GM10266 (cell line): ENCODE data around the gene SCARB2.

Experiments used
- DNase-seq: peaks from one replicate; pipeline ENCODE4 v3.0.0; 2012; ENCODE audit errors: extremely low spot score
- TF ChIP-seq, protein P1 (sequence below): IDR thresholded peaks from 2 replicates; pipeline ENCODE4 v1.5.1; 2012; ENCODE audit warnings: mild to moderate bottlenecking, low read depth; ENCODE audit not compliant: control insufficient read depth, insufficient read depth; ENCODE audit errors: missing control alignments

Gene SCARB2

DNA sequence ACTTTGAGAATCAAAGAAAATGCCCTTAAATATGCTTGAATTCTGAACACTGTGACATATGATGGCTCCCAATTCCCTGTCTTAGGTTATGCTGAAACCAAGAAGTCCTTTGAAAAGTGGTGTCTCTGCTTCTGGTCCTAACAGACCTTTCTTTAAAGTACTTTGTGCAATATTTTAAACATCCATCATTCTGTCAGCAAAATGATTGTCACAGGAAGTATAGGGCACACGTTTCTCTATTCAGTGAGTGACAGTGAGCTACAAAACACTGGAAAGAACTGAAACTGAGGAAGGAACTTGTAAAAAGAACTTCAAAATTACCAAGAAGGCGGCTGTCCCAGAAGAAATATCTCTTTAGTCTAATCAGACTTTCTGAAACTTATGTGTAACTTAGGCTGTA is 53.3 kb downstream of the SCARB2 start:
- TF ChIP-seq, protein P1, sequence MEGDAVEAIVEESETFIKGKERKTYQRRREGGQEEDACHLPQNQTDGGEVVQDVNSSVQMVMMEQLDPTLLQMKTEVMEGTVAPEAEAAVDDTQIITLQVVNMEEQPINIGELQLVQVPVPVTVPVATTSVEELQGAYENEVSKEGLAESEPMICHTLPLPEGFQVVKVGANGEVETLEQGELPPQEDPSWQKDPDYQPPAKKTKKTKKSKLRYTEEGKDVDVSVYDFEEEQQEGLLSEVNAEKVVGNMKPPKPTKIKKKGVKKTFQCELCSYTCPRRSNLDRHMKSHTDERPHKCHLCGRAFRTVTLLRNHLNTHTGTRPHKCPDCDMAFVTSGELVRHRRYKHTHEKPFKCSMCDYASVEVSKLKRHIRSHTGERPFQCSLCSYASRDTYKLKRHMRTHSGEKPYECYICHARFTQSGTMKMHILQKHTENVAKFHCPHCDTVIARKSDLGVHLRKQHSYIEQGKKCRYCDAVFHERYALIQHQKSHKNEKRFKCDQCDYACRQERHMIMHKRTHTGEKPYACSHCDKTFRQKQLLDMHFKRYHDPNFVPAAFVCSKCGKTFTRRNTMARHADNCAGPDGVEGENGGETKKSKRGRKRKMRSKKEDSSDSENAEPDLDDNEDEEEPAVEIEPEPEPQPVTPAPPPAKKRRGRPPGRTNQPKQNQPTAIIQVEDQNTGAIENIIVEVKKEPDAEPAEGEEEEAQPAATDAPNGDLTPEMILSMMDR, result no peak
- DNase-seq, result no peak

DNA sequence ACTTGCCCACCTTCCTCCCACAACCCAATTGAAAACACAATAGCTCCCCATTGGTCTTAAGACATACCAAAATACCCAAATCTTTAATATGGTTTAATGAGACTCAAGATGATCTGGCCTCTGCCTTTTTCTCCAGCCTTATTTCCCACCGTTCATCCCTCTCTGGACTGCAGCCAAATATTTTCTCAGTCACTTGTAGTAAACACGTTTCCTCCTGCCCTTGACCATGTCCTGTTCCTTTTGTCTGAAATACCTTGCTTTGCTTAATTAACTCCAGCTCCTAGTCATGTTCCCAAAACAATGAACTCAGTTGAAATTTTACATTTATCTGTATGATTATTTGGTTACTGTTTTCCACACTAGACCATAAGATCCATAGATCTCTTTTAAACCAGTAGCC is 57.0 kb downstream of the SCARB2 start:
- TF ChIP-seq, protein P1, result no peak
- no peak for DNase-seq

DNA sequence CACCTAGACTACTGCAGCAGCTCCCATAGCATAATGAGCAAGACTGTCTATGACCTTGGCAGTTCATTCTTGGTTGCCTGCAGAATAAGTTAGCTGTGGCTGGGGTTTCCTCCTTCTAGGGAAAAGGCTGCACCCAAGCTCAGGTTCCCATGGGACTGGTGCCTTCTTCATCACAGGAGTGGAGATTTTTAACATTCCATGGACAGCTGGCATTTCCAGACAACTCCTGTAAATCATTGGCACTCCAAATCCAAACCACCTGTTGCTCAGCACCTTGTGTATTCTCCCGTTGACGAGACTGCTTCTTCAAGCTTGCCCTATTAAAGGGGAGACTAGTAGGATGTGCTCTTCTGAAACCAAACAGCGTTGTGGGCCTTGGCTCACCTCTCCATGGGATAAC is 57.6 kb downstream of the SCARB2 start:
- TF ChIP-seq, protein P1, result no peak
- no peak for DNase-seq

DNA sequence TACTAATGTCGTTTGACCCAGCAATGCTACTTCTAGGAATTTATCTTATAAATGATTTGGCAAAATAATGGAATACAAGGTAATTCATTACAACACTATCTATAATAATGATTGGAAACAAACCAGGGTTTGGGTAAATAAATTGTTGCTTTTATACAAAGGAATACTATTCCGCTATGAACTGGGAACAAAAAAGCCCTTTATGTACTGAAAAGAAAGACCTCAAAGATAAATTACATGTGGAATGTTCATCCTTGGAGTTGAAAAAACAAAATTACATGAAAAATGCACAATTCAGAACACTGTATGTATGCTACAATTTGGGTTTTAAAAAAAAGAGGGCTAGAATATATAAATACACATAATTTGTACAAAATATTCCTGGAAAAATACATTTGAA is 60.3 kb downstream of the SCARB2 start:
- TF ChIP-seq, protein P1, result no peak
- DNase-seq, result no peak

DNA sequence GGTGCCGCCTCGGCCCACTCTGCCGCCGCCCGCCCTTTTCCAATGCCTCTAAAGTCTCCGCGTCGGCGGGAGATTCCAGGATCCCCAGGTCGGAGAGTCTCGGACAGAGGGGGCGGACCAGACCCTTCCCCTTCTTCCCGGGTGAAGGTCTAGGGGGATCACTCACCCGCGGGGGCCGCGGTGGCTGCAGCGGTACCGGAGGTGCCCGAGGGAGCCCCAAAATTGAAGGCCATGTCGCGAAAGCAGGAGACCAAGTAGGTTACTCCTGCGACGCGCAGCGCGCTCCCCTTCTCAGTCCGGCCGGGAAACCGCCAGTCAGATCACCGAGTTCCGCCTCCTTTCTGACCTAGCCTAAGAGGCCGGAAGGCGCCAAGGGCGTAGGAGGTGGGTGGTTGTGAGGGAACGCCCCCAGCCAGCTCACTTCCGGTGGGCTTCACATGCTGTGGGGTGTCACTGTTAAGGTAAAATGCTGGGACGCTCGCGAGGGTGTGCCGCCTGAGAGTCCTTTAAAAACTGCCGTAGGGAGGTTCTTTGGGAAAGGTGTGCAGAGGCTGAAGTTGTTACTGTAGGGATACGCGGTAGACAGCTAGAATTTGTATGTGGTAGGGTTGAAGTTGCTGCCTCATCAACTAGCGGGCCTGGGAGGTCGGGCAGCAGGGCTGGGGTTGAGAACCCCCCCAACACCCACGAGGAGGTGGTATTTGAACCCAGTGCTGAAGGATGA is 65.3 kb downstream of the SCARB2 start, which contains the start of gene NUP54:
NUP54 (minus strand) TSS at position 256 of the 724 bp plus-strand sequence; CDS start at position 233, 23 bp downstream.
- TF ChIP-seq, protein P1, result no peak
- peak; percentile 90 for DNase-seq

DNA sequence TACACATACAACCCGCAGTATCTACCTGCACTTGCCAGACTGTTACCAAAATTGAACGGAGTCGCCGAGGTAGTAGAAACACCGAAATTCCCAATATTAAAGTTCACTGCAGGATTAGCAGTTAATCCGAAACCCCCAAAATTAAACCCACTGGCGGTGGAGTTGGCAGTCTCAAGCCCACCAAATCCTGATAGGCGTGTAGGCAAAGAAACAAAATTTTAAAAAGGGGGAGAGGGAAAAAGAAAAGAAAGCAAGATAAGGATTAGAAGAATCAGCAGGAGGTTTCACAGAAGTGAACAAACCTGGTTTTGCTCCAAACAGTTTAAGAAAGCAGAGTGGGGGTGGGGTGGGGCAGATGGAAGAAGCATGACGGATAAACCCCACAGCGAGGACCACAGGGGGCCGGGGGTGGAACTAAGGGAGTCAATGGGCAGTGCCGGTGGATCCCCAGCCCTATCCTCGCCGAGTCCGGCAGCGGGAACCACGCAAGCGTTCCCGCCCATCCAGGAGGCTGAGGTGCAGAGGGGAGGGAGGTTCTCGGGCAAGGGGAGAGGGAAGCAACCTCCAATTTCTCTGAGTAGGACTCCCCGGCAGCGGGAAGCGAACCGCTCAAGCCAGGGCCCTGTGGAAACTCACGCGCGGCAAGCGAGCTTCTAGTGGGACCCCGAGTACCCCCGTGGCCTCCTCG is 66.0 kb downstream of the SCARB2 start:
- TF ChIP-seq, protein P1, result no peak

DNA sequence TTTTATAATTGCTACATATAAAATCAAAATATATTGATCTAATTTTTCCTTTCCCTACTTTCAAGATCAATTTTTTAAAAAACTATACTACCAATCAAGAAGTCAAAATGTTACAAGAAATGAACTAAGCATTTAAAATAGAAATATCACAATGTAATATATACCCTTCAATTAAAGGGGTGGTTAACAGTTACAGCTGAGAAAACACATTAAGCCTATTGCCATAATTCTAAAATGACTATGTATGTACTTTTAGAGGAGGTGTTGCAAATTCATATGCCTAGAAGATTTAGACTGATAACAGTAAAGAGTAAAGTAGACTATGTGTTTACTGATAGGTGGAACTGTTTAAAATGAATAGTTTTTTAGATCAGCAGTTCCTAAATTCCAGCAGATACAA is 69.1 kb downstream of the SCARB2 start:
- no peak for DNase-seq
- TF ChIP-seq, protein P1, result no peak

More for the DNA sequence above, 66.0 kb downstream of the SCARB2 start:
- DNase-seq, result peak; percentile 53
